HG02970 (cell line): ENCODE results near the gene NALCN.

Experiments used
- ATAC-seq: cut with Tn5 transposase; IDR thresholded peaks from one replicate; pipeline ENCODE4 v1.9.1; 2021; ENCODE audit warnings: mild to moderate bottlenecking, moderate library complexity, moderate number of reproducible peaks; ENCODE audit not compliant: unreplicated experiment, low FRiP score

Gene NALCN

DNA sequence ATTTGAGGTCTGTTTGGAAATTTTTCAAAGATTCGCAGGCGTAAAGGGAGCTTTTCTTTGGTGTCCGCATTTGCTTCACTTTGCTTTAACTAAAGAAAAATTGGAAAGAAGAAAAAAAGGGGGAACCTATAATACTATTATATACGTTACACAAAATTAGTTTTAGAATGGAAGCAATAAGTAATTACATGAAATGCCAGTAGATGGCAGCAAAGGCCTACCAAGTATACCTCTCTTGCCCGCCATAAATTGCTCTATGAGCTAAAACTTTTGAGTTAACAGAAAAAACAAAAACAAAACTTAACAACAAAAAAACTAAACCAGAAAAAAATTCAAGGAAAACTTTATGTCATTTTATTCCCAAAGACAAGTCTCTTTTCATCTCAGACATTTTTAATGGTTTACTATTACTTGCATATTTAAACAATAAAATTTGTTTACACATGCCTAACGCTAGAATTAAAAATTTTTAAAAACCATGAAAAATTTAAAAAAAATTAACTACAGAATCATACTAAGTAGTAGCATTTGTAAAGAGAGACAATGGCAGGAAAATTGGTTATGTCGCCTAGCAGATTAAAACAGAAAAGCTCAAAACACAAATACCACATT lies 271.4 kb downstream of the NALCN start:
- no peak for ATAC-seq

- ATAC-seq = no peak
Measured at GRCh38 chr13:101140936-101141335, 275.4 kb downstream of the NALCN start.

GRCh38 chr13:101140087-101140770 lies 276.1 kb downstream of the NALCN start:
- ATAC-seq = no peak

DNA sequence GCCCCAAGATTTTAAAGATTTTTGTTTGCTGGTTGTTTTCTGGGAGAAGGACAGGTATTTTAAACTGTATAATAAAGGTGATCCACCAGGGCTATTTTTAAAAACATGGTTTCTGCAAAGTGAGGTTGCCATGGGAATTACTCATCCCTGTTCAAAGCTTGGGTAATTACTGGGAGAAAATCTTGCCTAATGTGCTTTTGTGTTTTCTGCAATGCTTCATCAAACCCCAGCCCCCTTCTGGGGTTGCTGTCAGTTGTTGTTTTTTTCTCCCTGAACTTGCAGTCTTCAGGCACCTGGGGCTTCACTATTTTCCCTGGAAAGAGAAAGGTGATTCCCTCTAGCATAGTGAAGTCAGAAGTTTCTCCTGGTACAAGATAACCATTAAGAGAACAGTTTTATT lies 277.2 kb downstream of the NALCN start:
- ATAC-seq = no peak

GRCh38 chr13:101127741-101128353 lies 288.5 kb downstream of the NALCN start:
- ATAC-seq = peak; percentile 75

GRCh38 chr13:101123028-101123427 lies 293.3 kb downstream of the NALCN start:
- ATAC-seq = no peak

DNA sequence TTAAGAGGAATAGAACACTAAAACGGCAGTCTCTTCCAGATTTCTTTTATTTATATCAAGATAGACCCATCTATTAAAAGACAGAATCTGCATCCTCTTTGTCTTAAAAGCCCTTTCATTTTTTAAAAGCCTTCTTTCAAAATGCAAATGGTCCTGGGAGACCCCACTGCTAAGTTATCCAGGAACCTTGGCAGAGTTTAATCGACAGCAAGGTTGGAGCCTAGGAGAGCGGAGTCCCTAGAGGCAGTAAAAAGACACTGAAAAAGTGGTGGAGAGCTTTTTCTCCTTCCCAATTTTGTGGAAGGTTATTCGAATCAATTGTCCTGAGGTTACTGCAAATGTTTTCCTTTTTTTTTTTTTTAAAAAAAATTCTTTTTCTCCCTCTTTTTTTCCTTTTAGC lies 294.7 kb downstream of the NALCN start:
- ATAC-seq = no peak

GRCh38 chr13:101120007-101120406 lies 296.3 kb downstream of the NALCN start:
- ATAC-seq = no peak

- ATAC-seq = no peak
Measured at GRCh38 chr13:101116826-101117225, 299.5 kb downstream of the NALCN start.

DNA sequence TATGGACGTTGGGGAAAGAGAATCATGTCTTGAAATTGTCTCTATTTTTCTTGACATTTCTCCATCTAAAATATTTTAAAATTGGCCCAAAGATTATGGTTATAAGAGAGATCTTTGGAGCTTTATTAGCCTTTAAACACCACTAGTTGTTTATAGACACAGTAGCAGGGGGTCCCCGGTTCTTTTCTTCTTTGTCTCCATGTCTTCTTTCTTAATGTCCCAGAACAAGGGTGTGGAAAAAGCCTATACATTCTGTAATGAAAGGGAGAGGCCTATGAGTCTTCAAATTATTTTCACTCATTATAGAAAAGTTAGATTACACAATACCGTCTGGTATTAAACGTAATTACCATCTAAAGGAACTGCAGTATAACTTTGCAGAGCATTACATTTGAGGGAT lies 300.0 kb downstream of the NALCN start:
- ATAC-seq = no peak

DNA sequence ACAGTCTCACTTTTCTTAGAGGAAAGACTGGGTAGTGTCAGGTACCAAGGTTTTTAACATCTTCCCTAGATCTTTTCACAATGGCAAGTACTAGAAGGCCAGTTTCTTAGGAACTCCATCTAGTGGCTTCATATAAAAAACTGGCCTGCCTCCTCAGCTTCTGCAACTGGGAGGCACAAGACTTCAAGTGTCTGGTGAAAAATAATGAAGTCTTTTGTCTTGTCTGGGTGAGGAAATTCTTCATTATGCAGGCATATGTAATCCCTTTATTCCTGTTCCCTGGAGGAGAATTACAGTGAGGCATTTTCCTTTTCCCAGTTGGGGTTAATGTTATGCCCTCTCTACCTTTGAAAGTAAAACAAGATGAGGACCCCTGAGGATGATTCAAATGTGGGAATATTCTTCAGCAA lies 300.5 kb downstream of the NALCN start:
- ATAC-seq = no peak

- ATAC-seq = no peak
Measured at GRCh38 chr13:101111894-101112293, 304.4 kb downstream of the NALCN start.

DNA sequence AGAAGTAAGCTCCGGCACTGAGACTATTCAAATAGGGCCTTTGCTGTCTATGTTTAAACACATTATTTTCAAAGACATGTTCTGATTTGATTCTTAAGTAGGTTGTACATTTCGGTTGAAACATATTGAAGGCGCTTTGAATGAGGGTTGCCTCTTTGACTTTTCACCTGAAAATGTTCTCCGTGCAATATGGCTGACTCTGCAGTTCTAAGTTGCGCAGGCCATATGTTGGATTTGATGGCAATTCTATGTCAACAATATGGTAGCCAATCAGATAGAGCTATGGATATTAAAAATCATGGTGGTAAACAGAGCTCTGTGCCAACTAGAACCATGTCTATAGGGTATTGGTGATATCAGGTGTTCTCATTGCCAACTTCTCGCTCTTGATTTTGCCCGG lies 307.3 kb downstream of the NALCN start:
- ATAC-seq = no peak

GRCh38 chr13:101098873-101099272 lies 317.4 kb downstream of the NALCN start:
- ATAC-seq = no peak

- no peak for ATAC-seq
Measured at GRCh38 chr13:101092985-101093384, 323.3 kb downstream of the NALCN start.

DNA sequence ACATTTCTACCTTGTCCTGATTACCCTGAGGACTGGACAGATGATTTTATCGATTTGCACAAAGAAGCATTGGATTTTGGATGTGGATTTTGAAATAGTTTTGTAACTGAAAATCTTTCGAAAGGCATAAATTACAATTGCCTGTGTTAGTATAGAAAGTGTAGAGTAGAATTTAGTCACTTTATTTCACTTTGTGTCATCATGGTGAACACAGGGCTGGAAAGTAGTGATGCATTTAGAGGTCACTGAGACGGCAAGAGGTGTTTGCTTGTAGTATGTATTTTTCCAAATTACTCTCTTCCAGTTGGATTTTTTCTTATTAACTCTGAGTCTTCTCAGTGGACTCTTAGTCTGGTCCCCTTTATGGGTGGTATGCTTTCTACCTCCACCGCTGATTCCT lies 326.0 kb downstream of the NALCN start:
- ATAC-seq = no peak

- ATAC-seq = no peak
Measured at GRCh38 chr13:101085551-101085950, 330.8 kb downstream of the NALCN start.

- no peak for ATAC-seq
Measured at GRCh38 chr13:101082441-101082840, 333.9 kb downstream of the NALCN start.

- ATAC-seq = no peak
Measured at GRCh38 chr13:101080616-101081015, 335.7 kb downstream of the NALCN start.

DNA sequence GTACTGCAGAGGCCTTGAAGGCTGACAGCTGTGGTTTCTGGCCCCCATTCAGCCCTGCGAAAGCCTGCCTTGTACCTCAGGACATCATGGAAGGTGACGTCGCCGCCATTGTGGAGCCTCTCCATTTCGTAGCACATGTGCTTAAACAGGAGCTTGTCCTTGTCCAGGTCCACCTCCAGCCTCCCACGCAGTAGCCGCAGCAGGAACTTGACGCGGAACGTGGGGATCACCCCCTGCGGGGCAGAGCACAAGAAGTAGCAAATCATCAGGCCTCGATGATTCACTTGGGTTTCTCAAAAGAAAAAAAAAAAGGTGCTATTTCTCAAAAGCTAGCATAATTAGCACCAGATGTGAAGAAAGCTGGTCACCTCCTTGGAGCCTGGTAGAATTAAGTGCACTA lies 351.0 kb downstream of the NALCN start:
- ATAC-seq = no peak

DNA sequence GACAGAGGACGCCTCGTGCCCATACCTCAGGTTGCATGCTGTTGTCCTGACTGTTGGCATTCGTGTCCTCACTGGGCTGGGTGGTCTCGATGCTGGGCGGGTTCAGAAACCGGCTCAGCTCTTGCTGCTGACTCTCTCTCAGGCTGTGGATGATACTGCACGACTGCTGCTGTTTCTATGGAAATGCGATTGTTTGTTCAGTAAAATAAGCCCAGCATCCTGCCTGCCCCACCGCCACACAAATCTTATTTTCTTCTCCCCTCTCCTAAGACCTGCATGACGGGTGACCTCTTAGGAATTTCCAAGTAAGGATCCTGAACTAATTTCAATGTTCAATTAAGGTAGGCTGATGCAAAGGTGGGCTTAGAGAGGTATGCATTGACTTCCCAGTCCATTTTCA lies 356.5 kb downstream of the NALCN start:
- no peak for ATAC-seq

GRCh38 chr13:101058841-101059240 lies 357.5 kb downstream of the NALCN start:
- no peak for ATAC-seq
